Uterus (tissue), 4 donors: ENCODE results near the gene TUB. TPM values are rescaled to one million over a fixed set of nuclear protein-coding genes. Genes with fewer than 3 reads are reported as not detected.

Source experiments
- DNase-seq, 2 donors: peaks; one replicate each; pipeline ENCODE4 v3.0.0-alpha.2; 2019 to 2020
- H3K27ac ChIP-seq, 2 donors: fragments of 200-600 bp; sonication (generic); 1 replicate in 1 of 2; 2 replicates in 1 of 2; pipeline ENCODE4 v1.5.1; 2016 to 2018
- H3K27me3 ChIP-seq, 2 donors: fragments of 200-600 bp; sonication (generic); one replicate each; pipeline ENCODE4 v1.5.1; 2018 to 2019; ENCODE audit warnings: control low read depth in 1 of 2
- H3K36me3 ChIP-seq, 2 donors: fragments of 200-600 bp; sonication (generic); one replicate each; pipeline ENCODE4 v1.5.1; 2019; ENCODE audit warnings: control low read depth in 1 of 2
- H3K4me1 ChIP-seq, 2 donors: fragments of 200-600 bp; sonication (generic); one replicate each; pipeline ENCODE4 v1.5.1; 2018 to 2019; ENCODE audit warnings: control low read depth in 1 of 2
- H3K4me3 ChIP-seq, 2 donors: fragments of 200-600 bp; sonication (generic); 1 replicate in 1 of 2; 2 replicates in 1 of 2; pipeline ENCODE4 v1.5.1; 2018 to 2019; ENCODE audit warnings: mild to moderate bottlenecking in 1 of 2
- H3K9me3 ChIP-seq, 2 donors: fragments of 200-600 bp; sonication (generic); one replicate each; pipeline ENCODE4 v1.5.1; 2019; ENCODE audit warnings: control low read depth in 1 of 2
- CTCF ChIP-seq, 4 experiments: fragments of 200-600 bp in 2 of 4; fragments of 450-650 bp in 2 of 4; sonication (generic) in 2 of 4; IDR thresholded peaks; one replicate each; pipeline ENCODE4 v1.5.1; 2016 to 2019; ENCODE audit warnings: antibody characterized with exemption in 4 of 4, mild to moderate bottlenecking in 2 of 4, moderate library complexity in 1 of 4
- POLR2A ChIP-seq, 2 donors: fragments of 450-650 bp; IDR thresholded peaks; one replicate each; pipeline ENCODE4 v1.6.1; 2016; ENCODE audit warnings: antibody characterized with exemption in 2 of 2, mild to moderate bottlenecking in 1 of 2, moderate library complexity in 1 of 2
- intact Hi-C: fragments of 100-400 bp; cut with DNase I; formaldehyde crosslinking; loops from one replicate; pipeline ENCODE4 v1.15.1; 2023; ENCODE audit warnings: low total_unique reads
- total RNA-seq, 4 donors: library from RNA; depleted of rRNA in 3 of 4; stranded (reverse); fragments of >200 nt in 3 of 4; gene quantifications; one replicate each; pipeline versions ENCODE4 v1.1.0 to v1.2.4, GENCODE V29; 2014 to 2023
- donor health status: DM: yes; HTN: yes; CAD: no.

TUB gene
- total RNA-seq, 4 donors from 2014 or later = 12.6 to 57.4 (median 37.8) TPM

GRCh38 chr11:8039530-8040260, 41.3 kb upstream of the TUB start:
- Histone ChIP-seq H3K4me3 (no peak overlapping the region), H3K36me3 (no peaks in the 10 kb centered on the region), H3K9me3 (no peaks in the 10 kb centered on the region), H3K27ac (no peak overlapping the region), H3K27me3 (no peaks in the 10 kb centered on the region), H3K4me1 (no peaks in the 10 kb centered on the region)
- no peak for TF ChIP-seq POLR2A (IDR thresholded peaks at IDR 0.05)
- TF ChIP-seq CTCF (IDR thresholded peaks at IDR 0.05) = no peak
- intact Hi-C loops = no loop called here
- no peak for DNase-seq

- no peak for DNase-seq
Observed at GRCh38 chr11:8040261-8040920, 40.6 kb upstream of the TUB start.

GRCh38 chr11:8040921-8041285, 40.1 kb upstream of the TUB start:
- no peak for DNase-seq

More at GRCh38 chr11:8040261-8040920, 40.6 kb upstream of the TUB start:
- Histone ChIP-seq H3K4me1 (no peaks in the 10 kb centered on the region), H3K9me3 (no peaks in the 10 kb centered on the region), H3K36me3 (no peaks in the 10 kb centered on the region), H3K27me3 (no peaks in the 10 kb centered on the region), H3K27ac (no peak overlapping the region), H3K4me3 (no peak overlapping the region)
- no peak for TF ChIP-seq POLR2A (IDR thresholded peaks at IDR 0.05)
- TF ChIP-seq CTCF (IDR thresholded peaks at IDR 0.05) = no peak
- intact Hi-C loops = no loop called here

GRCh38 chr11:8041576-8041975, 39.4 kb upstream of the TUB start:
- DNase-seq = no peak
- Histone ChIP-seq H3K4me3 (no peak overlapping the region), H3K36me3 (no peaks in the 10 kb centered on the region), H3K4me1 (no peaks in the 10 kb centered on the region), H3K27ac (no peak overlapping the region), H3K27me3 (no peaks in the 10 kb centered on the region), H3K9me3 (no peaks in the 10 kb centered on the region)
- TF ChIP-seq CTCF (IDR thresholded peaks at IDR 0.05) (no peak), POLR2A (IDR thresholded peaks at IDR 0.05) (no peak)
- intact Hi-C loops = no loop called here

More at GRCh38 chr11:8040921-8041285, 40.1 kb upstream of the TUB start:
- Histone ChIP-seq H3K9me3 (no peaks in the 10 kb centered on the region), H3K4me1 (no peaks in the 10 kb centered on the region), H3K27ac (no peak overlapping the region), H3K27me3 (no peaks in the 10 kb centered on the region), H3K36me3 (no peaks in the 10 kb centered on the region), H3K4me3 (no peak overlapping the region)
- TF ChIP-seq CTCF (IDR thresholded peaks at IDR 0.05) = no peak
- no peak for TF ChIP-seq POLR2A (IDR thresholded peaks at IDR 0.05)
- intact Hi-C loops = no loop called here

- H3K4me1 ChIP-seq = no peaks in the 10 kb centered on the region
- H3K36me3 ChIP-seq = no peaks in the 10 kb centered on the region
- no peak for TF ChIP-seq CTCF (IDR thresholded peaks at IDR 0.05)
- no peak for TF ChIP-seq POLR2A (IDR thresholded peaks at IDR 0.05)
- no peaks in the 10 kb centered on the region for H3K9me3 ChIP-seq
- intact Hi-C loops = no loop called here
- H3K27ac ChIP-seq = no peak overlapping the region
- no peak overlapping the region for H3K4me3 ChIP-seq
- H3K27me3 ChIP-seq = no peaks in the 10 kb centered on the region
- DNase-seq = no peak
Observed at GRCh38 chr11:8043756-8044155, 37.3 kb upstream of the TUB start.
